Ovary (tissue), 9 donors: ENCODE data around the gene FXN. TPM values are rescaled to one million over a fixed set of nuclear protein-coding genes. Genes with fewer than 3 reads are reported as not detected.
A peak's percentile ranks its signal among the peaks of the same experiment; 100 is the strongest.

Source experiments
- DNase-seq, 5 donors: peaks; one replicate each; pipeline ENCODE4 v3.0.0-alpha.2; 2019 to 2020
- H3K27ac ChIP-seq, 2 donors: fragments of 200-600 bp; one replicate each; pipeline versions ENCODE4 v1.5.1 to v1.8.0; 2019 to 2022
- H3K27me3 ChIP-seq: fragments of 200-600 bp; one replicate; pipeline ENCODE4 v1.8.0; 2022
- H3K36me3 ChIP-seq: fragments of 200-600 bp; sonication (generic); one replicate; pipeline ENCODE4 v1.5.1; 2019
- H3K4me1 ChIP-seq: one replicate; pipeline ENCODE4 v1.8.1; 2013; ENCODE audit warnings: mild to moderate bottlenecking, moderate library complexity; ENCODE audit not compliant: insufficient read depth
- H3K4me3 ChIP-seq: fragments of 200-600 bp; sonication (generic); one replicate; pipeline ENCODE4 v1.5.1; 2017
- H3K9me3 ChIP-seq, 2 donors: fragments of 200-600 bp in 1 of 2; sonication (generic) in 1 of 2; one replicate each; pipeline versions ENCODE4 v1.5.1 to v1.8.1; 2013 to 2019; ENCODE audit warnings: mild to moderate bottlenecking in 1 of 2, moderate library complexity in 1 of 2
- EP300 ChIP-seq: sonication (generic); formaldehyde crosslinking; IDR thresholded peaks from one replicate; pipeline ENCODE4 v1.6.1; 2017; ENCODE audit warnings: antibody characterized with exemption
- POLR2A ChIP-seq: fragments of 450-650 bp; IDR thresholded peaks from one replicate; pipeline ENCODE4 v1.6.1; 2017; ENCODE audit warnings: antibody characterized with exemption, mild to moderate bottlenecking, moderate library complexity
- WGBS, 3 donors: extraction: QIAGEN DNeasy Blood & Tissue Kit in 1 of 3; methylation state at CpG; one replicate each; pipeline versions ENCODE4 v1.1.5 to v1.1.7; 2013 to 2017; 5-methylcytosine and 5-hydroxymethylcytosine counted together
- intact Hi-C, 4 donors: fragments of 100-400 bp; cut with DNase I; formaldehyde crosslinking; loops; one replicate each; pipeline versions ENCODE4 v1.11.0 to v1.15.1; 2022 to 2023
- polyA plus RNA-seq, 2 donors: library from polyadenylated mRNA; stranded (reverse); fragments of 200-250 nt in 1 of 2; fragments of 350-450 nt in 1 of 2; fragmentation: Illumina TruSeq in 1 of 2; extraction: RNeasy Lipid Tissue Mini Kit (QIAGEN cat#74804) in 1 of 2; gene quantifications; one replicate each; pipeline ENCODE4 v1.2.3, GENCODE V29; 2013 to 2014
- total RNA-seq, 7 donors: library from RNA; depleted of rRNA in 2 of 7; stranded (reverse); fragments of >200 nt in 2 of 7; fragmentation: NEBNext Ultra II Directional in 3 of 7; extraction: Animal tissue kit (Norgen Biotek cat#: 25700) in 3 of 7; gene quantifications; one replicate each; pipeline versions ENCODE4 v1.1.0 to v1.2.4, GENCODE V29; 2016 to 2023
- TF ChIP-seq, protein P1 (sequence below), 3 donors: fragments of 450-650 bp in 2 of 3; fragments of 200-600 bp in 1 of 3; IDR thresholded peaks; one replicate each; pipeline versions ENCODE4 v1.5.1 to v1.8.0; 2016 to 2022; ENCODE audit warnings: antibody characterized with exemption in 3 of 3, mild to moderate bottlenecking in 1 of 3
- donor health status: DM: no; HTN: no; CAD: no; lungs with moderate emphysema.
- donor health status: DM: no; HTN: no; CAD: no.
- donor health status: Bipolar disorder and iron deficiency.
- donor health status: DM: yes; HTN: yes; CAD: no.
- donor health status: DM: no; HTN: no; CAD: no.
- donor health status: DM: yes; HTN: yes; CAD: no.

Gene FXN
- total and polyA plus RNA-seq, 9 donors, result 4.5 to 29.2 (median 21.9) TPM

DNA sequence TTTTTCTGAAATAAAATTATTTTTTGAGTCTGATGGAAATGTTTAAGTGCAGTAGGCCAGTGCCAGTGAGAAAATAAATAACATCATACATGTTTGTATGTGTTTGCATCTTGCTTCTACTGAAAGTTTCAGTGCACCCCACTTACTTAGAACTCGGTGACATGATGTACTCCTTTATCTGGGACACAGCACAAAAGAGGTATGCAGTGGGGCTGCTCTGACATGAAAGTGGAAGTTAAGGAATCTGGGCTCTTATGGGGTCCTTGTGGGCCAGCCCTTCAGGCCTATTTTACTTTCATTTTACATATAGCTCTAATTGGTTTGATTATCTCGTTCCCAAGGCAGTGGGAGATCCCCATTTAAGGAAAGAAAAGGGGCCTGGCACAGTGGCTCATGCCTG is 39.2 kb downstream of the FXN start:
- no peak for TF ChIP-seq EP300
- TF ChIP-seq POLR2A, result no peak
- TF ChIP-seq, protein P1, sequence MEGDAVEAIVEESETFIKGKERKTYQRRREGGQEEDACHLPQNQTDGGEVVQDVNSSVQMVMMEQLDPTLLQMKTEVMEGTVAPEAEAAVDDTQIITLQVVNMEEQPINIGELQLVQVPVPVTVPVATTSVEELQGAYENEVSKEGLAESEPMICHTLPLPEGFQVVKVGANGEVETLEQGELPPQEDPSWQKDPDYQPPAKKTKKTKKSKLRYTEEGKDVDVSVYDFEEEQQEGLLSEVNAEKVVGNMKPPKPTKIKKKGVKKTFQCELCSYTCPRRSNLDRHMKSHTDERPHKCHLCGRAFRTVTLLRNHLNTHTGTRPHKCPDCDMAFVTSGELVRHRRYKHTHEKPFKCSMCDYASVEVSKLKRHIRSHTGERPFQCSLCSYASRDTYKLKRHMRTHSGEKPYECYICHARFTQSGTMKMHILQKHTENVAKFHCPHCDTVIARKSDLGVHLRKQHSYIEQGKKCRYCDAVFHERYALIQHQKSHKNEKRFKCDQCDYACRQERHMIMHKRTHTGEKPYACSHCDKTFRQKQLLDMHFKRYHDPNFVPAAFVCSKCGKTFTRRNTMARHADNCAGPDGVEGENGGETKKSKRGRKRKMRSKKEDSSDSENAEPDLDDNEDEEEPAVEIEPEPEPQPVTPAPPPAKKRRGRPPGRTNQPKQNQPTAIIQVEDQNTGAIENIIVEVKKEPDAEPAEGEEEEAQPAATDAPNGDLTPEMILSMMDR (IDR thresholded peaks at IDR 0.05), result no peak
- Histone ChIP-seq H3K27ac (no peak overlapping the region), H3K36me3 (no peaks in the 10 kb centered on the region), H3K4me3 (no peak overlapping the region), H3K9me3 (no peaks in the 10 kb centered on the region), H3K4me1 (peaks cover 12% of the 10 kb centered on the region), H3K27me3 (no peaks in the 10 kb centered on the region)
- WGBS, 3 donors, result 72 to 88% (median 74%) methylated on average over 2 of the region's 2 CpGs
- intact Hi-C loops, result loop anchor here in 2 of 4 donors (5.0 to 10.0 kb wide), 2 partner anchors 60 to 118 kb away; no protein-coding TSS in a partner anchor
- no peak for DNase-seq

DNA sequence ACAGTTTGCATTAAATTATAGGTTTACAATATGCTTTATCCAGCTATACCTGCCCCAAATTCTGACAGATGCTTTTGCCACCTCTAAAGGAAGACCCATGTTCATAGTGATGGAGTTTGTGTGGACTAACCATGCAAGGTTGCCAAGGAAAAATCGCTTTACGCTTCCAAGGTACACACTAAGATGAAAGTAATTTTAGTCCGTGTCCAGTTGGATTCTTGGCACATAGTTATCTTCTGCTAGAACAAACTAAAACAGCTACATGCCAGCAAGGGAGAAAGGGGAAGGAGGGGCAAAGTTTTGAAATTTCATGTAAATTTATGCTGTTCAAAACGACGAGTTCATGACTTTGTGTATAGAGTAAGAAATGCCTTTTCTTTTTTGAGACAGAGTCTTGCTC is 41.0 kb downstream of the FXN start:
- H3K9me3 ChIP-seq, result no peaks in the 10 kb centered on the region
- TF ChIP-seq POLR2A (no peak), EP300 (no peak)
- TF ChIP-seq, protein P1 (IDR thresholded peaks at IDR 0.05), result no peak
- peaks cover 14% of the 10 kb centered on the region for H3K4me1 ChIP-seq
- DNase-seq, result no peak
- no peaks in the 10 kb centered on the region for H3K36me3 ChIP-seq
- no peak overlapping the region for H3K27ac ChIP-seq
- H3K27me3 ChIP-seq, result no peaks in the 10 kb centered on the region
- intact Hi-C loops, result loop anchor here in 1 of 4 donors (10.0 kb wide), 1 partner anchor 58 kb away; no protein-coding TSS in a partner anchor
- H3K4me3 ChIP-seq, result no peak overlapping the region
- 10 to 29% (median 10%) methylated on average over 5 of the region's 5 CpGs for WGBS, 3 donors

GRCh38 chr9:69078069-69078468 is 42.5 kb downstream of the FXN start:
- WGBS, 3 donors, result 26 to 46% (median 32%) methylated on average over 2 of the region's 2 CpGs
- TF ChIP-seq POLR2A, result no peak
- TF ChIP-seq EP300, result no peak
- TF ChIP-seq, protein P1 (IDR thresholded peaks at IDR 0.05), result no peak
- H3K4me3 ChIP-seq, result no peak overlapping the region
- peaks cover 14% of the 10 kb centered on the region for H3K4me1 ChIP-seq
- no peak overlapping the region for H3K27ac ChIP-seq
- H3K27me3 ChIP-seq, result no peaks in the 10 kb centered on the region
- no peak for DNase-seq
- H3K9me3 ChIP-seq, result no peaks in the 10 kb centered on the region
- H3K36me3 ChIP-seq, result no peaks in the 10 kb centered on the region
- intact Hi-C loops, result loop anchor here in 1 of 4 donors (10.0 kb wide), 1 partner anchor 57 kb away; no protein-coding TSS in a partner anchor

- DNase-seq, result peak in 2 of 5 donors; percentile 37 to 49
- no peak overlapping the region for H3K27ac ChIP-seq
- H3K36me3 ChIP-seq, result no peaks in the 10 kb centered on the region
- intact Hi-C loops, result loop anchor here in 1 of 4 donors (10.0 kb wide), 1 partner anchor 56 kb away; no protein-coding TSS in a partner anchor
- TF ChIP-seq POLR2A (no peak), EP300 (peak; percentile 64)
- TF ChIP-seq, protein P1 (IDR thresholded peaks at IDR 0.05), result no peak
- H3K27me3 ChIP-seq, result no peaks in the 10 kb centered on the region
- H3K4me3 ChIP-seq, result no peak overlapping the region
- no peaks in the 10 kb centered on the region for H3K9me3 ChIP-seq
- H3K4me1 ChIP-seq, result peaks cover 14% of the 10 kb centered on the region
- WGBS, 3 donors, result 0 to 11% (median 0%) methylated on average over 1 of the region's 1 CpG
These were observed 43.0 kb downstream of the FXN start for GRCh38 chr9:69078581-69078980.
